RWPE2 (cell line): Measurements from ENCODE around the gene WDR18.
A peak's percentile ranks its signal among the peaks of the same experiment; 100 is the strongest.

Source experiments
- ATAC-seq: fragments of 200-7000 bp; cut with Tn5 transposase; 3 replicates; pipeline ENCODE4 v1.9.1; 2021; ENCODE audit warnings: low read depth
- DNase-seq: peaks from one replicate; pipeline ENCODE4 v3.0.0-alpha.2; 2020; ENCODE audit warnings: low spot score
- H3K27ac ChIP-seq: fragments of 450-650 bp; 2 replicates; pipeline ENCODE4 v1.5.1; 2017; ENCODE audit warnings: mild to moderate bottlenecking; ENCODE audit not compliant: poor library complexity, severe bottlenecking
- H3K27me3 ChIP-seq: fragments of 250-450 bp; sonication (Bioruptor Pico); 2 replicates; pipeline ENCODE4 v1.5.1; 2021; ENCODE audit warnings: mild to moderate bottlenecking, moderate library complexity; ENCODE audit not compliant: insufficient read depth, poor library complexity, severe bottlenecking
- H3K36me3 ChIP-seq: fragments of 250-450 bp; sonication (Bioruptor Pico); 2 replicates; pipeline ENCODE4 v1.5.1; 2020; ENCODE audit warnings: low read depth, mild to moderate bottlenecking, moderate library complexity
- H3K4me1 ChIP-seq: fragments of 250-450 bp; sonication (Bioruptor Pico); 2 replicates; pipeline ENCODE4 v1.5.1; 2021; ENCODE audit warnings: mild to moderate bottlenecking, moderate library complexity; ENCODE audit not compliant: insufficient read depth, poor library complexity, severe bottlenecking
- H3K4me3 ChIP-seq: fragments of 250-450 bp; sonication (Bioruptor Pico); 2 replicates; pipeline ENCODE4 v1.5.1; 2021; ENCODE audit warnings: mild to moderate bottlenecking, moderate library complexity; ENCODE audit not compliant: severe bottlenecking
- H3K9me3 ChIP-seq: fragments of 250-450 bp; sonication (Bioruptor Pico); 2 replicates; pipeline ENCODE4 v1.5.1; 2021; ENCODE audit warnings: mild to moderate bottlenecking, moderate library complexity; ENCODE audit not compliant: severe bottlenecking
- TF ChIP-seq, protein P1 (sequence below): fragments of 450-650 bp; IDR thresholded peaks from one replicate; pipeline ENCODE4 v1.5.1; 2017; ENCODE audit warnings: mild to moderate bottlenecking, moderate library complexity; ENCODE audit not compliant: poor library complexity, severe bottlenecking

Gene WDR18

DNA sequence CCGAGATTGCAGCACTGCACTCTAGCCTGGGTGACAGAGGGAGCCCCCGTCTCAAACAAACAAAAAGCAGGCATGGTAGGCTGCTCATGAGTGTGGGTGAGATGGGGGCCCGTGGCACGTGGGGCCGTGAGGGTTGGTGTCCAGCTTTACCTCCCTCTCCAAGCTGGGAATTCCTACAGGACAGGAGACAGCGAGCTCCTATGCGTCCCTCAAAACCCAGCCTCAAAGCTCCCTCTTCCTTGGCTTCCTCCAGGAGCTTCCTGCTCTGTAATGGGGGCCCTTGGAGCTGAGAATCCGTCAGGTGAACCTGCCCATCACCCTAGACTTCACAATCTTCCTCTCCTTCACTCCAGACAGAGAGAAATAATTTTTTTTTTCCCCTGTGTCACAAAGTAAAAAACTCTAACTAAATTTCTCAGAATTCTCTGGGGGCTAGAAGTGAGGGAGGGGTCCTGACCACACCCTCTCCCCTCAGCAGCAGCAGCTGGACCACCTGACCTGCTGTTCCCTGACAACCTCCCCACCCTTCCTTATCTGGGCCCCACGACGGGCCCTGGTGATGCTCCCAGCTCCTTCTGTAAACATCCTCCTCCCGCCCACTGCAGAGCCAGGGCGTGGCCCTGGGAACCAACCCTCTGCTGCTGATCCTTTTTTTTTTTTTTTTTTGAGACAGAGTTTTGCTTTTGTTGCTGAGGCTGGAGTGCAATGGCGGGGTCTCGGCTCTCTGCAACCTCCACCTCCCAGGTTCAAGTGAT, 22.1 kb upstream of the WDR18 start:
- TF ChIP-seq, protein P1, sequence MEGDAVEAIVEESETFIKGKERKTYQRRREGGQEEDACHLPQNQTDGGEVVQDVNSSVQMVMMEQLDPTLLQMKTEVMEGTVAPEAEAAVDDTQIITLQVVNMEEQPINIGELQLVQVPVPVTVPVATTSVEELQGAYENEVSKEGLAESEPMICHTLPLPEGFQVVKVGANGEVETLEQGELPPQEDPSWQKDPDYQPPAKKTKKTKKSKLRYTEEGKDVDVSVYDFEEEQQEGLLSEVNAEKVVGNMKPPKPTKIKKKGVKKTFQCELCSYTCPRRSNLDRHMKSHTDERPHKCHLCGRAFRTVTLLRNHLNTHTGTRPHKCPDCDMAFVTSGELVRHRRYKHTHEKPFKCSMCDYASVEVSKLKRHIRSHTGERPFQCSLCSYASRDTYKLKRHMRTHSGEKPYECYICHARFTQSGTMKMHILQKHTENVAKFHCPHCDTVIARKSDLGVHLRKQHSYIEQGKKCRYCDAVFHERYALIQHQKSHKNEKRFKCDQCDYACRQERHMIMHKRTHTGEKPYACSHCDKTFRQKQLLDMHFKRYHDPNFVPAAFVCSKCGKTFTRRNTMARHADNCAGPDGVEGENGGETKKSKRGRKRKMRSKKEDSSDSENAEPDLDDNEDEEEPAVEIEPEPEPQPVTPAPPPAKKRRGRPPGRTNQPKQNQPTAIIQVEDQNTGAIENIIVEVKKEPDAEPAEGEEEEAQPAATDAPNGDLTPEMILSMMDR, result no peak
- Histone ChIP-seq H3K4me3 (no peak overlapping the region), H3K27me3 (no peaks in the 10 kb centered on the region), H3K4me1 (peaks cover 10% of the 10 kb centered on the region), H3K9me3 (no peaks in the 10 kb centered on the region), H3K36me3 (peaks cover 15% of the 10 kb centered on the region), H3K27ac (no peak overlapping the region)
- ATAC-seq, result 0 out of 3 replicates have a peak, but pooled peaks have one; percentile 41
- DNase-seq, result no peak

DNA sequence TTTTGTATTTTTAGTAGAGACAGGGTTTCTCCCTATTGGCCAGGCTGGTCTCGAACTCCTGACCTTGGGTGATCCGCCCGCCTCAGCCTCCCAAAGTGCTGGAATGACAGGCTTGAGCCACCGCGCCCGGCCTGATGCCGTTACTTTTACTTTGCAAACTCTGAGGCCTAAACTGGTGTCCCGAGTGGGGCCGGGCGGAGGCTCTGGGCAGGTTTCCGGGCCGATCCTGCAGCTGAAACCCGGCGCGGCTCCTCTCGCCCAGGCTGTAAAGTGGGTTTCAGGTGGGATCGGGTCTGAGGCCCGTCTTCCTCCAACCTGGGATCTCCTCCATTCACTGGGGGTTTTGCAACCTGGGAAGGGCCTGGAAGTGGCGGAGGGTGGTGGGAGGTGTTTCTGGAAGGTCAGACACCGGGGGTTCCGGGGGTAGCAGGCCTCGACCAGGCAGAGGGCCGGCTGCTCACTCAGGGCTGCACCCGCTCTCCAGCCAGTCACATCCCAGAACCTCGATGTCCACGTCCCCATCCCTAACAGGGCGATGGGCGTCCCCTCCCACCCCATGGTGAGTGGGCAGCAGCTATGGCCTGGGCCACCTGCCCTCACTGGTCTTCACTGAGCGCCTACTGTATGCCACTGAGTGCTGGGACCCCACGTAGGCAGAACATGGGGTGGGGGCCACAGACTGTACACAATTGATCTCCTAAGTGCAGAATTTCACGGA, 21.3 kb upstream of the WDR18 start:
- H3K36me3 ChIP-seq, result peaks cover 17% of the 10 kb centered on the region

DNA sequence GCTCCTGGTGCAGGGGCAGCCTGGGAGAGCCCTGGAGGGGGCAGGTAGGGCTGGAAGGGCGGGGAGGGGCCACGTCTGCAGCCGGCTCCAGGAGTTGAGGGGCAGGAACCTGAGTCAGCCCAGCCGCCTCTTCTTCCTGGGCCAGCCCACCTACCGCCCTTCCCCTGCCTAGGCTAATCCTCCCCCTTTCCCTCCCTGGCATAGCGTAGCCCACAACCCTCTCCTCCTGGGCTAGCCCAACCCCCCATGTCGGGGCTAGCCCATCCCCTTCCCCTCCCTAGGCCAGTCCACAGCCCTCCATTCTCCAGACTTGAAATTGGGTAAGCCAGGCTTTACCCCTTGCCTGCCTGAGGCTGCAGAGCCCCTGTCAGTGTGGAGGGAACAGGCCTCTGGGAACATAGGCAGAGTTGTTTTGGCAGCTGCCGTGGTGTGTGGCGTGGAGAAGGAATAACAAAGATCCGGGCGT, 20.6 kb upstream of the WDR18 start:
- Histone ChIP-seq H3K4me3 (no peak overlapping the region), H3K9me3 (no peaks in the 10 kb centered on the region), H3K4me1 (peaks cover 6% of the 10 kb centered on the region), H3K27me3 (no peaks in the 10 kb centered on the region), H3K36me3 (peaks cover 17% of the 10 kb centered on the region), H3K27ac (no peak overlapping the region)
- ATAC-seq (peak; percentile 20; the same call in 1 of the 3 replicates), DNase-seq (no peak)
- TF ChIP-seq, protein P1, result no peak

More for the DNA sequence above, 21.3 kb upstream of the WDR18 start:
- H3K4me1 ChIP-seq, result peaks cover 6% of the 10 kb centered on the region
- H3K4me3 ChIP-seq, result no peak overlapping the region
- no peak overlapping the region for H3K27ac ChIP-seq
- DNase-seq (peak; percentile 45), ATAC-seq (no peak)
- TF ChIP-seq, protein P1, result no peak
- no peaks in the 10 kb centered on the region for H3K9me3 ChIP-seq
- H3K27me3 ChIP-seq, result no peaks in the 10 kb centered on the region

DNA sequence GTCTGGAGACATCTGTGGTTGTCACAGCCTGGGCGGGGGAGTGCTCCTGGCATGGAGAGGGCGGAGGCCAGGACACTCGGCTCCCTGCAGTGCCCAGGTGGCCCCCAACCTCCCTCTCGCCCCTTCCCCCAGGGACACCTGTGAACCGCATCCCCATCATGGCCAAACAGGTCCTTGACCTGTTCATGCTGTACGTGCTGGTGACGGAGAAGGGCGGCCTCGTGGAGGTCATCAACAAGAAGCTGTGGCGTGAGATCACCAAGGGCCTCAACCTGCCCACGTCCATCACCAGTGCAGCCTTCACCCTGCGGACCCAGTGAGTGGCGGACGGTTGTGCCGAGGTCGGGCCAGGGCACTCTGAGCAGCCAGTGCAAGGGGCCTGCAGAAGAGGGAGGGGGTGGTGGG, 20.0 kb upstream of the WDR18 start:
- Histone ChIP-seq H3K36me3 (peaks cover 21% of the 10 kb centered on the region), H3K4me3 (no peak overlapping the region), H3K9me3 (no peaks in the 10 kb centered on the region), H3K27ac (no peak overlapping the region), H3K4me1 (peaks cover 1% of the 10 kb centered on the region), H3K27me3 (no peaks in the 10 kb centered on the region)
- TF ChIP-seq, protein P1, result no peak
- DNase-seq (peak; percentile 46), ATAC-seq (no peak)
